ENCODE data around the gene SH2D7.

Gene SH2D7

GRCh38 chr15:78103406-78104118 is 11.2 kb downstream of the SH2D7 start:
- in situ Hi-C loops (cut with MboI; ENCODE audit: low sequenced_read_pairs), result no loop called here

DNA sequence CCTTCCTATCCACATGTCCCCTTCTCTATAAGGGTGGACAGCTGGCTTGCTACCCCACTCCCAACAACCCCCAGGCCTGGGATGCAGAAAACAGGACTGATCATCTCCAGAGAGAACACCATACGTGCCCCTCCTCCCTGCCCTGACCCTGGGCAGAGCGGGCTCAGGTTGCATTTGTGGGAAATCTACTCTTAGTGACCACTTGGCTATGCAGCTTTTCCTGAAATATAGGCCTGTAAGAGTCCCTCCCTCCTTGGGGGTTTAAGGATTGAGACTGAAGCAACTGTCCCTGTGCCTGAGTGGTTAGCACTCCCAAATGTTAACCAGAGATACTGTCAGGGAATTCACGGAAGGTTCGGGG is 11.7 kb downstream of the SH2D7 start:
- in situ Hi-C loops (cut with MboI; ENCODE audit: low sequenced_read_pairs), result no loop called here

- in situ Hi-C loops (cut with MboI; ENCODE audit: low sequenced_read_pairs), result loop anchor here (5.0 kb wide), 1 partner anchor 98 kb away; no protein-coding TSS in a partner anchor
Measured at GRCh38 chr15:78104566-78105475, 12.5 kb downstream of the SH2D7 start.

DNA sequence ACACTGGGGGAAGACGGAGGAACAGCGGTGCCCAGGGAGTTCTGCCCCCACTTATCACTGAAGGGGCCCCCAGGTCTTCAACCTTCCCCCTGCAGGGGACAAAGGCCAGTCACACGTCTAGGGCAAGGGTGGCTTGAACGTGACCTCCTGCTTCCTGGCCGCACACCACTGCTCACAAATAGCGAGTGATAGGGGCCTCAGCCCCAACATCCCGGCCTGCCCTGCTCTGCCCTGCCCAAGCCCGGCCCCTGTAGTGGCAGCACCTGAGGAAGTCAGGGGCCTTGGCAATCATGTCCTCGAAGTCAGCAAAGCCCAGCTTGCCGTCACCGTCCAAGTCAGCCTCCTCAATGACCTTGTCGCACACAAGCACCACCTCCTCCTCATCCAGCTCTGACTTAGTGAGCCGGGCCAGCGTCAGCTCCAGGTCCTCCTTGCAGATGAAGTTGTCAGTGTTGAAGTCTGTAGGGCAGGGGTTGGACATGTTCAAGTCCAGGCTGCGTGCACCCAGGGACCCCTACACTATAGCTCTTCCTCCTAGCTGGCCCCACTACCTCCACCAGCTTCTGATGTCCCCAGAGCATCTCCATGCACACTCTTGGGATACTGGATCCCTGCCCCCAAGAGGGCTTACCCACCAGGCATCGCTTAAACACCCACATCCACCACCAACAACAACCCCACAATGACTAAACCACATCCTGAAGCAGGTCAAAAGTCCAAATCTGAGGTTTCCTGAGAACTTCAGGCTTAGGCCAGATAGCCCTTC is 13.3 kb downstream of the SH2D7 start:
- in situ Hi-C loops (cut with MboI; ENCODE audit: low sequenced_read_pairs), result loop anchor here (5.0 kb wide), 1 partner anchor 98 kb away; no protein-coding TSS in a partner anchor

- in situ Hi-C loops (cut with MboI; ENCODE audit: low sequenced_read_pairs), result loop anchor here (5.0 kb wide), 1 partner anchor 100 kb away; no protein-coding TSS in a partner anchor
Measured at GRCh38 chr15:78107471-78107870, 15.1 kb downstream of the SH2D7 start.

- in situ Hi-C loops (cut with MboI; ENCODE audit: low sequenced_read_pairs), result loop anchor here (5.0 kb wide), 1 partner anchor 101 kb away; no protein-coding TSS in a partner anchor
Measured at GRCh38 chr15:78108300-78109084, 16.1 kb downstream of the SH2D7 start.

GRCh38 chr15:78109156-78109555 is 16.8 kb downstream of the SH2D7 start:
- in situ Hi-C loops (cut with MboI; ENCODE audit: low sequenced_read_pairs), result loop anchor here (5.0 kb wide), 1 partner anchor 102 kb away; no protein-coding TSS in a partner anchor

DNA sequence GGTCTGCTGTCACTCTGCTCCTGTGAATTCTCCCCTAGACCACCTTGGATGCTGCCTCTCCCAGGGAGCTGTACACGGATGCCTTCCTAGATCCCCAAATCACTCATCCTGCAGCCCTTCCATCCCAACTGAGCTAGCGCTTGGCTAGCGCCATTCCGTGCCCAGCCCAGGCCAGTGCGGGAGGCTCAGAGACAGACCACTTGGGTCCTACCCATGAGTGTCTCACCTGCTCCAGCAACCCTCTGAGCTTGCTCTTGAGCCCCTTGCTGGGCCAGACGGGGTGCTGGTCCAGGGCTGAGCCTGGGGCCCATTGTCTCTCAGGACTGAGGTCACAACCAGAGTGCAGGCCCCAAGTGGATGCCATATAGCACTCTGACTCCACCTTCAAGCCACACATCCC is 17.7 kb downstream of the SH2D7 start:
- in situ Hi-C loops (cut with MboI; ENCODE audit: low sequenced_read_pairs), result loop anchor here (5.0 to 10.0 kb wide), 2 partner anchors 125 to 153 kb away; partner anchors contain the start of gene ACSBG1

- in situ Hi-C loops (cut with MboI; ENCODE audit: low sequenced_read_pairs), result loop anchor here (5.0 to 10.0 kb wide), 2 partner anchors 124 to 154 kb away; partner anchors contain the start of gene ACSBG1
Measured at GRCh38 chr15:78110916-78111475, 18.6 kb downstream of the SH2D7 start.

- in situ Hi-C loops (cut with MboI; ENCODE audit: low sequenced_read_pairs), result loop anchor here (5.0 to 10.0 kb wide), 2 partner anchors 123 to 154 kb away; partner anchors contain the start of gene ACSBG1
Measured at GRCh38 chr15:78111788-78112187, 19.4 kb downstream of the SH2D7 start.

GRCh38 chr15:78112551-78112950 is 20.2 kb downstream of the SH2D7 start:
- in situ Hi-C loops (cut with MboI; ENCODE audit: low sequenced_read_pairs), result loop anchor here (5.0 to 10.0 kb wide), 2 partner anchors 122 to 155 kb away; partner anchors contain the start of gene ACSBG1

- in situ Hi-C loops (cut with MboI; ENCODE audit: low sequenced_read_pairs), result no loop called here
Measured at GRCh38 chr15:78120523-78120922, 28.2 kb downstream of the SH2D7 start.

DNA sequence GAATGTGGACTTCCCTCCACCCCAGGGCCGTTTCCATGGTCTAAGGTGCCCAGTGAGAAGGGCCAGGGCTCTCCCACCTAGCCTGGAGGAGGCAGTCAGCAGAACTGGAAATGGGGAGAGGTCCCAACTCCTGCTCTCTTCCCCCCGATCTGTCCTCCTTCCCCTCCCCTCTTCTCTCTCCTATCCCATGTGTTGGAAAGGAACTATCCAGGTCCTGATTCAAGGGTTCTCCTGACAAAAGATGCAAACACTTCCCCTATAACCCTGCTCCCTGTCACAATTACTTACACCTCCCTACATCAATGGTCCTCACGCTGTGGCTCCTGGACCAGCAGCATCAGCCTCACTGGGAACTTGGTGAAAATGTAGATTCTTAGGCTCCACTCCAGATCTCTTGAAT is 32.9 kb downstream of the SH2D7 start:
- in situ Hi-C loops (cut with MboI; ENCODE audit: low sequenced_read_pairs), result no loop called here

DNA sequence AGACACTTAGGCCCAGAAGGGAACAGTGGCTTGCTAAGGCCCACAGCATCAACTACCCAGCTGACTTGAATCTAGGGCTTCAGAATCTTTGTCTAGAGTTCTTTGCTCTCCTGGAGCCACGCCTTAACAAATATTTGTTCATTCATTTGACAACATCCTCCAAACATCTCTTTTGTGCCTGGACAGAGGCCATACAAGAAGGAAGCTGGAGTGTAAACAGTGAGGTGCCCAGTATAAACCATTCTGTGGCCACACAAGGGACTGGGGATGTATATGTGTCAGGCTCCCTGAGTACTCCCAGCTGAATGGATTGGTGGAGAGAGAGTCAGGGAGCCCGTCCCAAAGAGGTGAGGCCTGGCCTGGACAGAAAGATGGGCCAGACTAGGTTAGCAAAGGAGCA is 35.5 kb downstream of the SH2D7 start:
- in situ Hi-C loops (cut with MboI; ENCODE audit: low sequenced_read_pairs), result no loop called here

DNA sequence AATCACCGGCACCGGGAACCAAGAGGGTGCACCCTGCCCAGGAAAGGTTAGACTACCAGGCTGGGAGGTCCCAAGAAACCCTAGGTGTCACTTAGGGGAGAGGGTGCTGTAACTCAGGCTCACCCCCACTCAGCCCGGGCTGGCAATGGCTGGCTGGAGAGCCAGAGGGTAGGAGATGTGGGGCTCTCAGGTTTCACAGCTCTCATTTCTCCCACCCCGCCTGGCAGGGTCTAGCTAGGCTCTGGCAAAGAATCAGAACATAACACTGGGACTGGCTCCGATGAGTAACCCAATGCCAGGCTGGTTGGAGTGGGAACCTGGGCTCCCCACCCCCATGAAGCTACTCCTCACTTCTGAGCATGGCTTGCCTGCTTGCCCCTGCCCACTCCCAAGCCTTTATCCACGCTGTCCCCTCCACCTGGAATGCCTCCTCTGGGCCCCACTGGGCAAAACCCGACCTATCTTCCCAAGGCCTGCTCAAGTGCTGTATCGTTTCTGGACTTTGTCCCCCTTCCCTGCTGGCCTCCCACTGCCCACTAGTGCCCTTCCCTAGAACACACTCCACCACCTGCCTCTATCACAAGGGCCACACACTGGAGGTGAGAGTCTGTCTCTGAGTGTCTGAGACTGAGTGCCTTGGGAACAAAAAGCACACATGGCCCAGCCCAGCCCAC is 36.9 kb downstream of the SH2D7 start:
- in situ Hi-C loops (cut with MboI; ENCODE audit: low sequenced_read_pairs), result no loop called here

GRCh38 chr15:78129751-78130287 is 37.5 kb downstream of the SH2D7 start:
- in situ Hi-C loops (cut with MboI; ENCODE audit: low sequenced_read_pairs), result no loop called here

GRCh38 chr15:78130466-78131294 is 38.3 kb downstream of the SH2D7 start:
- in situ Hi-C loops (cut with MboI; ENCODE audit: low sequenced_read_pairs), result no loop called here

Data from HL-60/S4 (cell line).